OCI-LY3 (cell line): ENCODE measurements around the gene WDPCP.

Source experiments
- EZH2phosphoT487 ChIP-seq: fragments of 200-600 bp; shearing (Covaris generic); IDR thresholded peaks from 2 replicates; pipeline ENCODE4 v1.6.1; 2018; ENCODE audit warnings: antibody characterized with exemption, mixed run types, low read depth
- TF ChIP-seq, protein P1 (sequence below): fragments of 200-600, 300-600 bp; sonication (generic); IDR thresholded peaks from 2 replicates; pipeline ENCODE4 v1.5.1; 2014; ENCODE audit warnings: antibody characterized with exemption, low read length, low read depth

DNA sequence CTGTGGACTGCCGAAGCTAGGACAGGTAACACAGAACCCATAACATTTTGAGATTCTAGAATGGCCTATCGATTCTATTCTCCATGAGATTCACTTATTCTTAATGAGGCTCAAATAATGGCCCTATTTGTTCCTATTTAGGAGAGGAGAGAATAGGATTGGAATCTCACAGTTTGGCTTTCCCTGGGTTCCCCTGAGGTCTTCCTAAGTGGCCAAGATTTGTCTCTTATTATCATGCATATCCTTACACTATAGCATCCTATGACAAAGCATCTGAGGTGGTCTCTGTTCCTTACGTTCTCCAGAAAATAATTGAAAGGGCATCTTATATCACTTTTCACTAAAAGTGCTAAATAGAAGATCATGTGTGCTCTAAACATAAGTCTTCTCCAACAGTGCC is 9.5 kb downstream of the WDPCP start:
- TF ChIP-seq, protein P1, sequence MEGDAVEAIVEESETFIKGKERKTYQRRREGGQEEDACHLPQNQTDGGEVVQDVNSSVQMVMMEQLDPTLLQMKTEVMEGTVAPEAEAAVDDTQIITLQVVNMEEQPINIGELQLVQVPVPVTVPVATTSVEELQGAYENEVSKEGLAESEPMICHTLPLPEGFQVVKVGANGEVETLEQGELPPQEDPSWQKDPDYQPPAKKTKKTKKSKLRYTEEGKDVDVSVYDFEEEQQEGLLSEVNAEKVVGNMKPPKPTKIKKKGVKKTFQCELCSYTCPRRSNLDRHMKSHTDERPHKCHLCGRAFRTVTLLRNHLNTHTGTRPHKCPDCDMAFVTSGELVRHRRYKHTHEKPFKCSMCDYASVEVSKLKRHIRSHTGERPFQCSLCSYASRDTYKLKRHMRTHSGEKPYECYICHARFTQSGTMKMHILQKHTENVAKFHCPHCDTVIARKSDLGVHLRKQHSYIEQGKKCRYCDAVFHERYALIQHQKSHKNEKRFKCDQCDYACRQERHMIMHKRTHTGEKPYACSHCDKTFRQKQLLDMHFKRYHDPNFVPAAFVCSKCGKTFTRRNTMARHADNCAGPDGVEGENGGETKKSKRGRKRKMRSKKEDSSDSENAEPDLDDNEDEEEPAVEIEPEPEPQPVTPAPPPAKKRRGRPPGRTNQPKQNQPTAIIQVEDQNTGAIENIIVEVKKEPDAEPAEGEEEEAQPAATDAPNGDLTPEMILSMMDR = no peak
- TF ChIP-seq EZH2phosphoT487 = no peak
